Uterus (tissue), 2 donors: ENCODE results near the gene METTL21C.

Experiments used
- CTCF ChIP-seq, 4 experiments: fragments of 200-600 bp in 2 of 4; fragments of 450-650 bp in 2 of 4; sonication (generic) in 2 of 4; IDR thresholded peaks; one replicate each; pipeline ENCODE4 v1.5.1; 2016 to 2019; ENCODE audit warnings: antibody characterized with exemption in 4 of 4, mild to moderate bottlenecking in 2 of 4, moderate library complexity in 1 of 4
- POLR2A ChIP-seq, 2 donors: fragments of 450-650 bp; IDR thresholded peaks; one replicate each; pipeline ENCODE4 v1.6.1; 2016; ENCODE audit warnings: antibody characterized with exemption in 2 of 2, mild to moderate bottlenecking in 1 of 2, moderate library complexity in 1 of 2

GRCh38 chr13:102709536-102709935, 14.7 kb upstream of the METTL21C start:
- TF ChIP-seq CTCF (IDR thresholded peaks at IDR 0.05) (no peak), POLR2A (IDR thresholded peaks at IDR 0.05) (no peak)
